Measurements from ENCODE around the gene ANXA4. TPM values are rescaled to one million over a fixed set of nuclear protein-coding genes. Genes with fewer than 3 reads are reported as not detected.
"Not testable (repeated sequence)": the region's sequence is repeated elsewhere in the genome, so short reads cannot be mapped to it uniquely, and the experiment has no call there.

The ANXA4 gene
- polyA plus RNA-seq, 2 donors = 25.7 to 57.0 TPM

GRCh38 chr2:69744456-69744855 lies 2.5 kb downstream of the ANXA4 start:
- WGBS, 2 donors = 51 to 62% methylated on average over 3 of the region's 3 CpGs
- Histone ChIP-seq H3K27ac (ENCODE audit: low read depth in 2 of 2, low read length in 1 of 2) (no peak overlapping the region), H3K27me3 (ENCODE audit: control insufficient read depth in 1 of 2, insufficient read depth in 2 of 2, low read length in 2 of 2) (no peaks in the 10 kb centered on the region), H3K9me3 (ENCODE audit: control insufficient read depth in 2 of 2, insufficient read depth in 1 of 2, low read depth in 1 of 2, low read length in 1 of 2) (no peaks in the 10 kb centered on the region), H3K36me3 (ENCODE audit: control insufficient read depth in 2 of 2, insufficient read depth in 2 of 2, low read length in 1 of 2) (no peaks in the 10 kb centered on the region), H3K4me3 (ENCODE audit: low read depth in 1 of 2, low read length in 2 of 2) (no peak overlapping the region), H3K4me1 (ENCODE audit: control insufficient read depth in 2 of 2, insufficient read depth in 2 of 2, low read length in 1 of 2) (no peaks in the 10 kb centered on the region)

- Histone ChIP-seq H3K36me3 (ENCODE audit: control insufficient read depth in 2 of 2, insufficient read depth in 2 of 2, low read length in 1 of 2) (no peaks in the 10 kb centered on the region), H3K4me3 (ENCODE audit: low read depth in 1 of 2, low read length in 2 of 2) (no peak overlapping the region), H3K4me1 (ENCODE audit: control insufficient read depth in 2 of 2, insufficient read depth in 2 of 2, low read length in 1 of 2) (no peaks in the 10 kb centered on the region), H3K27ac (ENCODE audit: low read depth in 2 of 2, low read length in 1 of 2) (no peak overlapping the region), H3K9me3 (ENCODE audit: control insufficient read depth in 2 of 2, insufficient read depth in 1 of 2, low read depth in 1 of 2, low read length in 1 of 2) (no peaks in the 10 kb centered on the region), H3K27me3 (ENCODE audit: control insufficient read depth in 1 of 2, insufficient read depth in 2 of 2, low read length in 2 of 2) (no peaks in the 10 kb centered on the region)
- WGBS, 2 donors = 66 to 68% methylated on average over 2 of the region's 2 CpGs
Measured at GRCh38 chr2:69745035-69745434, 3.1 kb downstream of the ANXA4 start.

GRCh38 chr2:69750246-69750645 lies 8.3 kb downstream of the ANXA4 start:
- peaks cover 0 to 2% of the 10 kb centered on the region in 2 donors for H3K4me1 ChIP-seq (ENCODE audit: control insufficient read depth in 2 of 2, insufficient read depth in 2 of 2, low read length in 1 of 2)
- no peaks in the 10 kb centered on the region for H3K9me3 ChIP-seq (ENCODE audit: control insufficient read depth in 2 of 2, insufficient read depth in 1 of 2, low read depth in 1 of 2, low read length in 1 of 2)
- no peaks in the 10 kb centered on the region for H3K36me3 ChIP-seq (ENCODE audit: control insufficient read depth in 2 of 2, insufficient read depth in 2 of 2, low read length in 1 of 2)
- no peak overlapping the region for H3K27ac ChIP-seq (ENCODE audit: low read depth in 2 of 2, low read length in 1 of 2)
- 76 to 83% methylated on average over 6 of the region's 6 CpGs for WGBS, 2 donors
- no peaks in the 10 kb centered on the region for H3K27me3 ChIP-seq (ENCODE audit: control insufficient read depth in 1 of 2, insufficient read depth in 2 of 2, low read length in 2 of 2)
- no peak overlapping the region for H3K4me3 ChIP-seq (ENCODE audit: low read depth in 1 of 2, low read length in 2 of 2)

GRCh38 chr2:69753659-69754363 lies 11.9 kb downstream of the ANXA4 start:
- Histone ChIP-seq H3K4me1 (ENCODE audit: control insufficient read depth in 2 of 2, insufficient read depth in 2 of 2, low read length in 1 of 2) (peaks cover 0 to 2% of the 10 kb centered on the region in 2 donors), H3K27me3 (ENCODE audit: control insufficient read depth in 1 of 2, insufficient read depth in 2 of 2, low read length in 2 of 2) (no peaks in the 10 kb centered on the region), H3K9me3 (ENCODE audit: control insufficient read depth in 2 of 2, insufficient read depth in 1 of 2, low read depth in 1 of 2, low read length in 1 of 2) (no peaks in the 10 kb centered on the region), H3K27ac (ENCODE audit: low read depth in 2 of 2, low read length in 1 of 2) (peak overlapping the region; percentile 35 to 36), H3K36me3 (ENCODE audit: control insufficient read depth in 2 of 2, insufficient read depth in 2 of 2, low read length in 1 of 2) (no peaks in the 10 kb centered on the region), H3K4me3 (ENCODE audit: low read depth in 1 of 2, low read length in 2 of 2) (no peak overlapping the region)
- 66 to 70% methylated on average over 3 of the region's 3 CpGs for WGBS, 2 donors

- H3K27ac ChIP-seq (ENCODE audit: low read depth in 2 of 2, low read length in 1 of 2) = no peak overlapping the region
- no peak overlapping the region for H3K4me3 ChIP-seq (ENCODE audit: low read depth in 1 of 2, low read length in 2 of 2)
- WGBS, 2 donors = 34 to 42% methylated on average over 1 of the region's 1 CpG
- H3K27me3 ChIP-seq (ENCODE audit: control insufficient read depth in 1 of 2, insufficient read depth in 2 of 2, low read length in 2 of 2) = no peaks in the 10 kb centered on the region
- peaks cover 0 to 2% of the 10 kb centered on the region in 2 donors for H3K4me1 ChIP-seq (ENCODE audit: control insufficient read depth in 2 of 2, insufficient read depth in 2 of 2, low read length in 1 of 2)
- no peaks in the 10 kb centered on the region for H3K36me3 ChIP-seq (ENCODE audit: control insufficient read depth in 2 of 2, insufficient read depth in 2 of 2, low read length in 1 of 2)
- no peaks in the 10 kb centered on the region for H3K9me3 ChIP-seq (ENCODE audit: control insufficient read depth in 2 of 2, insufficient read depth in 1 of 2, low read depth in 1 of 2, low read length in 1 of 2)
Measured at GRCh38 chr2:69754633-69755032, 12.7 kb downstream of the ANXA4 start.

GRCh38 chr2:69755862-69756467 lies 14.0 kb downstream of the ANXA4 start:
- Histone ChIP-seq H3K9me3 (ENCODE audit: control insufficient read depth in 2 of 2, insufficient read depth in 1 of 2, low read depth in 1 of 2, low read length in 1 of 2) (no peaks in the 10 kb centered on the region), H3K27ac (ENCODE audit: low read depth in 2 of 2, low read length in 1 of 2) (peak overlapping the region; percentile 53 to 59), H3K27me3 (ENCODE audit: control insufficient read depth in 1 of 2, insufficient read depth in 2 of 2, low read length in 2 of 2) (no peaks in the 10 kb centered on the region), H3K4me3 (ENCODE audit: low read depth in 1 of 2, low read length in 2 of 2) (no peak overlapping the region), H3K36me3 (ENCODE audit: control insufficient read depth in 2 of 2, insufficient read depth in 2 of 2, low read length in 1 of 2) (no peaks in the 10 kb centered on the region), H3K4me1 (ENCODE audit: control insufficient read depth in 2 of 2, insufficient read depth in 2 of 2, low read length in 1 of 2) (peaks cover 0 to 2% of the 10 kb centered on the region in 2 donors)
- WGBS, 2 donors = 27 to 33% methylated on average over 2 of the region's 2 CpGs

- WGBS, 2 donors = 96 to 97% methylated on average over 2 of the region's 2 CpGs
Measured at GRCh38 chr2:69762025-69762424, 20.1 kb downstream of the ANXA4 start.

GRCh38 chr2:69762513-69763494 lies 20.9 kb downstream of the ANXA4 start:
- Histone ChIP-seq H3K4me3 (ENCODE audit: low read depth in 1 of 2, low read length in 2 of 2) (peak overlapping the region; percentile 28 to 56), H3K27ac (ENCODE audit: low read depth in 2 of 2, low read length in 1 of 2) (peak overlapping the region; percentile 92 to 98), H3K27me3 (ENCODE audit: control insufficient read depth in 1 of 2, insufficient read depth in 2 of 2, low read length in 2 of 2) (no peaks in the 10 kb centered on the region), H3K9me3 (ENCODE audit: control insufficient read depth in 2 of 2, insufficient read depth in 1 of 2, low read depth in 1 of 2, low read length in 1 of 2) (no peaks in the 10 kb centered on the region), H3K36me3 (ENCODE audit: control insufficient read depth in 2 of 2, insufficient read depth in 2 of 2, low read length in 1 of 2) (no peaks in the 10 kb centered on the region), H3K4me1 (ENCODE audit: control insufficient read depth in 2 of 2, insufficient read depth in 2 of 2, low read length in 1 of 2) (peaks cover 3 to 13% of the 10 kb centered on the region in 2 donors)
- WGBS, 2 donors = 56 to 61% methylated on average over 14 of the region's 14 CpGs

More at GRCh38 chr2:69762025-69762424, 20.1 kb downstream of the ANXA4 start:
- no peaks in the 10 kb centered on the region for H3K27me3 ChIP-seq (ENCODE audit: control insufficient read depth in 1 of 2, insufficient read depth in 2 of 2, low read length in 2 of 2)
- H3K27ac ChIP-seq (ENCODE audit: low read depth in 2 of 2, low read length in 1 of 2) = peak overlapping the region; percentile 92 to 98
- no peak overlapping the region for H3K4me3 ChIP-seq (ENCODE audit: low read depth in 1 of 2, low read length in 2 of 2)
- no peaks in the 10 kb centered on the region for H3K9me3 ChIP-seq (ENCODE audit: control insufficient read depth in 2 of 2, insufficient read depth in 1 of 2, low read depth in 1 of 2, low read length in 1 of 2)
- H3K4me1 ChIP-seq (ENCODE audit: control insufficient read depth in 2 of 2, insufficient read depth in 2 of 2, low read length in 1 of 2) = peaks cover 0 to 10% of the 10 kb centered on the region in 2 donors
- no peaks in the 10 kb centered on the region for H3K36me3 ChIP-seq (ENCODE audit: control insufficient read depth in 2 of 2, insufficient read depth in 2 of 2, low read length in 1 of 2)

GRCh38 chr2:69763831-69764230 lies 21.9 kb downstream of the ANXA4 start:
- not testable (repeated sequence) for H3K4me3 ChIP-seq (ENCODE audit: low read depth in 1 of 2, low read length in 2 of 2); H3K9me3 ChIP-seq (ENCODE audit: control insufficient read depth in 2 of 2, insufficient read depth in 1 of 2, low read depth in 1 of 2, low read length in 1 of 2); H3K27me3 ChIP-seq (ENCODE audit: control insufficient read depth in 1 of 2, insufficient read depth in 2 of 2, low read length in 2 of 2); H3K36me3 ChIP-seq (ENCODE audit: control insufficient read depth in 2 of 2, insufficient read depth in 2 of 2, low read length in 1 of 2)
- peak overlapping the region in 1 of 2 donors; percentile 20 for H3K27ac ChIP-seq (ENCODE audit: low read depth in 2 of 2, low read length in 1 of 2)
- WGBS, 2 donors = 83 to 93% methylated on average over 7 of the region's 7 CpGs
- peaks cover 3 to 13% of the 10 kb centered on the region in 2 donors for H3K4me1 ChIP-seq (ENCODE audit: control insufficient read depth in 2 of 2, insufficient read depth in 2 of 2, low read length in 1 of 2)

Measured in esophagus (tissue), 2 donors.